ENCODE data around the gene ATF4.

DNA sequence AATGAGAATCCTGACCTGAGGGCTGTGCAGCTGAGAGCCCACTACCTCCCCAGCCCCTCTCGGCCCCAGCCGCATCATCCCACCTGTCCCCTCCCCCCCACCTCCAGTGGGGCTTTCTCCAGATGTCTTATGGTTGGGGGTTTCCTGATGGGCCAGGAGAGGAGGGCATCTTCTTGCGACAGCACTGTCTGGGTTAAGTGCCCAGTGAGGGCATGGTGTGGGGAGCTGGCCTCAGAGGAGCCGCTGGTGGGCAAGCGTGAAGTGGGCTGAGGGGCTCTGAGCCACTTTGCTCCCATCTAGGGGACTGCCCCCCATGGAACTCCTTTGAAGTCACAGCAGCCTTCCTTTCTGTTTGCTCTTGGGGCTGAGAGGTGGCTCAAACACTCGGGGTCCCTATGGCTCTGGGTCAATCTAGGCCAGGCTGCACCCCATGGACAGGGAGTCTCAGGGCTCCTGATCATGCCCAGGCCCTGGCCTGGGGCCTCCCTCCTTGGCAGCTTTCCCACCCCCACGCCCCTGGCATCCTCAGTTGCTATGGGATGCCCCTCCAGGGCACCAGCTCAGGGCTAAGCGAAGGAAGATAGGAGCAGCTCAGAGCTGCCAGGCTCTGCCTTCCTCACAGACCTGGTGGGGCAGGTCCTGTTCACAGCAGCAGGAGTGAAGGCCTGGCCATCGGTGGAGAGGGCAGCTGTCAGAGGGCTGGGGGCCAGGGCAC, 29.2 kb upstream of the ATF4 start:
- TF ChIP-seq, protein P1, sequence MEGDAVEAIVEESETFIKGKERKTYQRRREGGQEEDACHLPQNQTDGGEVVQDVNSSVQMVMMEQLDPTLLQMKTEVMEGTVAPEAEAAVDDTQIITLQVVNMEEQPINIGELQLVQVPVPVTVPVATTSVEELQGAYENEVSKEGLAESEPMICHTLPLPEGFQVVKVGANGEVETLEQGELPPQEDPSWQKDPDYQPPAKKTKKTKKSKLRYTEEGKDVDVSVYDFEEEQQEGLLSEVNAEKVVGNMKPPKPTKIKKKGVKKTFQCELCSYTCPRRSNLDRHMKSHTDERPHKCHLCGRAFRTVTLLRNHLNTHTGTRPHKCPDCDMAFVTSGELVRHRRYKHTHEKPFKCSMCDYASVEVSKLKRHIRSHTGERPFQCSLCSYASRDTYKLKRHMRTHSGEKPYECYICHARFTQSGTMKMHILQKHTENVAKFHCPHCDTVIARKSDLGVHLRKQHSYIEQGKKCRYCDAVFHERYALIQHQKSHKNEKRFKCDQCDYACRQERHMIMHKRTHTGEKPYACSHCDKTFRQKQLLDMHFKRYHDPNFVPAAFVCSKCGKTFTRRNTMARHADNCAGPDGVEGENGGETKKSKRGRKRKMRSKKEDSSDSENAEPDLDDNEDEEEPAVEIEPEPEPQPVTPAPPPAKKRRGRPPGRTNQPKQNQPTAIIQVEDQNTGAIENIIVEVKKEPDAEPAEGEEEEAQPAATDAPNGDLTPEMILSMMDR (IDR thresholded peaks at IDR 0.05), result no peak
- TF ChIP-seq POLR2AphosphoS5 (IDR thresholded peaks at IDR 0.05; ENCODE audit: insufficient read depth in 1 of 2, low read depth in 1 of 2), result no peak

Measured in vagina (tissue), 2 donors.